Inflammatory macrophage treated with lipopolysaccharide for 1 hour (primary cell): ENCODE measurements around the gene PCDH9.
"Not testable (repeated sequence)": the region's sequence is repeated elsewhere in the genome, so short reads cannot be mapped to it uniquely, and the experiment has no call there.

Experiments
- DNase-seq, 2 donors: peaks; one replicate each; pipeline ENCODE4 v3.0.0-alpha.2; 2020 to 2022

PCDH9 gene

DNA sequence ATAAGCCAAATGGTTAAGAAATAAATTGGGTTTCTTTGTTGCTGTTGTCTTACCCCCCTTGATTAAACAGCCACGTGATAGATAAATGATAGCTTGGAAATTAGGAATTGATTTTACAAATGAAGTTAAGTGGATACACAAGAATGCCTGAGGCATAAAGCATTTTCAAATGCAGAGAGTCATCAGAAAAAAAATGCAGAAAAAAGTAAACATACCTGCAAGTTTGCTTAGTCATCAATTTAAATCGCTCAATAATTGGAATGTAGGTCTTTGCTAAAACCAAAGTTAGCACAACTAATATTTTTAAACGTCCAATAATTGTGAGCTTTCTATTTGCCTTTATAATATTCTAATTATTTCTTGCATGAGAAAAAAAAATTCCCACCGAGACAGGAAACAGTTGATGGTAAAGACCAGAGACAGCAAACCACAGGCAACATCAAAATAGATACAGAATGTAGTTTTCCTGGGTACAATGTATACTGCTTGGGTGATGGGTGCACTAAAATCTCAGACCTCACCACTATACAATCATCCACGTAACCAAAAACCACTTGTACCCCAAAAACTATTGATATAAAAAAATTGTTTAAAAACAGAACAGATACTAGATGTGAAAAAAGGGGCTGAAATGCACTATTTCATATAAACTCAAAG, 924.0 kb downstream of the PCDH9 start:
- DNase-seq, result no peak

DNA sequence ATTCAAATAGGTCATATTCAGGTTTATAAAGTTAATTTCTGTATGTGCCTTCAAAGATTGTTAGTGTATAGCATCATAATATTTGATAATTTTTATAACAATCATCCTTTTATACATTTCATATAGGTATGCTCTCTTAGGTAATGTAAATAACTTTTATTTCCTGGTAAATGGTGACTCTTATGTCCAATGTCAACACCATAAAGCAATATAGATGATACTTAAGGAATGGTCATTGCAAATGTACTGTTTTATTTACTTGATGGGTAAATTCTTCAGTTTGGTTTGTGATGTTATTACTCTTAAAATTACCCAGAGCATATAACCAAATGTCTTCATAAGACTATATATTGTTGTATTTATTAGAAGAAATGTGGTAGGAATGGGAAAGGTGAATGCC, 928.7 kb downstream of the PCDH9 start:
- no peak for DNase-seq

DNA sequence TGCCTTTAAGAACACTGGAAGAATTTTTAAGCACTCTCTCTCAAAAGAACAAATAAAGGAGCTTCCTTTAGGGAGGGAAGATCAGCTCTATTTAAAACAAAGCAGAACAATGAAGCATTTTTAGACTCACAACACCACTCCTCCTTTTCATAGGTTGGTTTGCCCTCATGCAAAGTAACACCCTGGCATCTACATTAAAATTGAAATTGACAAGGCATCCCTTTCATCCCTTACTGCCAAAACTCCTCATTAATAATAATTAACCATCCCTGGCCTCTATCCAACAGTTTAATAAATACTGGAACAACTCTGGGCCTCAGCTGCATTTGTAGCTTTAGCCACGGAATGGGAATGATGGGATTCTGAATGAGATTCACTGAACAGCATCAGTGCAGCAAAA, 929.1 kb downstream of the PCDH9 start:
- DNase-seq, result no peak

DNA sequence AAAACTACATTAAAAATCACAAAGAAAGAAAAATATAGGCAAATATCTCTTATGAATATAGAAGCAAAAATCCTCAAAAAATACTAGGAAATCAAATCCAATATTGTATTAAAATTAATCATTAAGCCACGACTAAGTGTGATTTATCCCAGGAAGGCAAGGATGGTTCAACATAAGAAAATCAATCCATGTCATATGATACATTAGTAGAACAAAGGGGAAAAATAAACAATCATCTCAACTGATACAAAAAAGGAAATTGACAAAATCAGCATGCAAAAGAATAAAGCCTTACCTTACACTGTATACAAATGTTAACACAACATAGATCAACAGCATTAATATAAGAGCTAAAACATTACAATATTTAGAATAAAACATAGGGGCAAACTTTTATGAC, 933.3 kb downstream of the PCDH9 start:
- DNase-seq, result no peak

DNA sequence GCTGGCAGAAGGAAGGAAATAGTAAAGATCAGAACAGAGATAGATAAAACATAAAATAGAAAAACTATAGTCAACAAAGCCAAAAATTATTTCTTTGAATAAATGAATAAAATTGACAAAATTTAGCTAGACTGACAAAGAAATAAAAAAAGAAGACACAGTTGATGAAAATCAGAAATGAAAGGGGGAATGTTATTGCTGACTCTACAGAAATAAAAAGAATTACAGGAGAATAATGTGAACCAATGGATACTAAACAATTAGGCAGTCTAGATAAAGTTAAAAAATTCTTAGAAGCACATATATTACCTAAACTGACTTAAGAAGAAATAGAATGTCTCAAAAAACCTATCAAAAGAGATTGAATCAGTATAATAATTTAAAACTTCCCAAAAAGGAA, 933.8 kb downstream of the PCDH9 start:
- no peak for DNase-seq

DNA sequence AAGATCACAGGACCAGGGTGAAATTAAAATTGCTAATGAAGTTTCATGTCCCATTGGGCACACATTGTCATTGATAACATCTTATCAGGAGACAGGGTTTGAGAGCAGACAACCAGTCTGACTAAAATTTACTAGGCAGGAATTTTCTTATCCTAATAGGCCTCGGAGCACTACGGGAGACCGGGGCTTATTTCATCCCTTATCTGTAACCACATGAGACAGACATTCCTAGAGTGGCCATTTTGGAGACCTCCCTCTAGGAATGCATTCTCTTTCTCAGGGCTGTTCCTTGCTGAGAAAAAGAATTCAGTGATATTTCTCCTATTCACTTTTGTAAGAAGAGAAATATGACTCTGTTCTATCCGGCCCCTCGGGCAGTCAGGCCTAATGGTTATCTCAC, 943.3 kb downstream of the PCDH9 start:
- DNase-seq, result not testable (repeated sequence)

DNA sequence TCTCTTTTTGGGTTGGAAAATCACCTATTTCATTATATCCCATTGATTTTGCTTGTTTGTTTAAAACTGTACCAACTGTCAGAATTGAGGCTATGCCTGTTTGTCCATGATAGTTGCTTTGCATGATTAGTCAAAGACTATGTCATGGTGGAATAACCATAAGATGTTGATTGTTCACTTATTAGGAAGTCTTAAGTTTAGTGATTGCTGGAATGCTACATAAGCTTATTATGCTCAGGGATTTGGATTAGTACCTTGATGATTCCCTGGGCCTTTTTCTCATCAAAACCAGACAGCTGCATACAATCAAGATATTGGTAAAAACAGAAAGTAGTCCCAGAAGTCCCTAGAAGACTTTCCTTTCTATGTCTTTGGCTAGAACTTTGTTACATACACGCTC, 954.7 kb downstream of the PCDH9 start:
- no peak for DNase-seq

DNA sequence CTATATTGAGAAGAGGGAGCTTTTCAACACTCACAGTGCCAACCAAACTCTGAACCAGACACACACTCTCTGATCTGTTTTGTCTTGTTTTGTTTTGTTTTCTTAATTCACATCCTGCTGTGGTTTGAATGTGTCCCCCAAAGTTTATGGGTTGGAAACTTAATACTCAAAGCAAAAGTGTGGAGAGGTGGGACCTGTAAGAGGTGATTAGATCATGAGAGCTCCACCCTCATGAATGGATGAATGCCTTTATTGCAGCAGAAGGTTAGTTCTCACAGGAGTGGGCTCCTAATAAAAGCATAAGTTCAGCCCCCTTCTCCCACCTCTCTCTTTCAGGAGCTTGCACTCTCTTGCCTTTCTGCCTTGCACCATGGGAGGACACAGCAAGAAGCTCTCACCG, 957.1 kb downstream of the PCDH9 start:
- DNase-seq, result no peak

DNA sequence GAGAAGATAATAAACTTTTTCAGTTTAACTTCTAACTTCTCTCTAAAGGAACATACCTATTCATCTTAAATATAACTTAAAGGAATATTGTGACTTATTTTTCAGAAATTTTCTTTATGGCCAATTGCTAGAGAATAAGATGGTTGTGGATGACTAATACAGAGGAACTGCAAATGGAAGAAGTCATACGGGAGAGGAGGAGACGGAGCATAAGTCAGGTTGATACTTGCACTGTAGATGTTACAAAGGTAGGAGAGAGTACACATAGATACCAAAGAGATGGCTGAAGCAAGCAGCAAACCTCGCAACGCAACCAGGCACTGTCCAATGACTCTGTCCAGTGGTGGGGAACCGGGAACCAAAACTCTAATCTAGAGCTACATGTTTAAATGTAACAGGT, 963.4 kb downstream of the PCDH9 start:
- DNase-seq, result no peak

DNA sequence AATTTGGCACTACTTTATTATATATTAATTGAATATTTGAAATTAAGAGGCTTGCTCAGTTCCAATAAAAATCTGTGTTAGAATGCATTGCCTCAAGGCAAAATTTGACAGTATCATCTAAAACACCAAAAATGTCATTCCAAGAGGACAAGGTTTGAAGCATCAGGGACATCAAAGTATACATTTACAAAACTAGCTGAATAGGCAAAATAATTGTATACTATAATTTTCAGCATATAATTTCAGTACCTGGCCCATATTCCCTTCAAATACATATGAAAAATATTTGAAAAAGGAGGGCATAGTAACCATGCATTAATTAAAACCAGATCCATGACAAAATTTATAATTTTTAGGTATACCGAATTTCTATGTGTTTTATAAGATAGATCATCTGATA, 963.8 kb downstream of the PCDH9 start:
- no peak for DNase-seq

DNA sequence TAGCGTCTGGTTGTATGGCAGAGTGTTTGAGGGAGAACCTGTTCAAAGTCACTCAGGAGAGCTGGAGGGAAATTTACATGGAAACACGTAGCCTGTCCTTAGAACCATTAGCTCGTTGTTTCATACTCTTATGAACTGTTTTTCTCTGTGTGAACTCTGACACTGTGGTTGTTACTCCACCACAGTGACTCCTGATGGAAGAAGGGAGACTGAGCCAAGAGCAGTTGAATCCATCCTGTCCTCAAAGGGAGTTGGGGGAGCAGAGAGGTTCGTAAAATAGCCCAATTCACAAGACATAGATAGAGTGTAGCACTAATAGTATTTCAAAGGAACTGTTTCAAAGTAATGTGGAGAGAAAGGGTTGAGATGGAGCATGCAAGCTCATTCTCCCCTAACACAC, 964.8 kb downstream of the PCDH9 start:
- no peak for DNase-seq

DNA sequence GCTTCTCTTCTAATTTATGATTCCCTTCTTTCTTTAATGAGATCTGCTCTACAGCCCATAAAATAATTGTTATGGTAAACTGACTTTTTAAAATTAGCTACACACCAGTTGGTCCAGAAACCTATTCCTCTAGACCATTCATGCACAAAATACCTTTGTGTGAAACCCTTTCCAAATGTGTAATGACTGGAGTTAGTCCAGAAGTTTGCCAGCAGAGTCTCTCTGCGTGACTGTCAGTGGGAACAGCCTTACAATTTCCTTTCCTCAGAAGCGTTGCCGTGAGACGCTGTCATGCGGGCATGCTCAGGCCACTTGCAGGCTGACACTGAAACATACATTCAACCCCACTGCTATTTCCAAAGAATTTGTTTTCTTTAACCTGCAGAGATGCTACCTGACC, 965.2 kb downstream of the PCDH9 start:
- no peak for DNase-seq

DNA sequence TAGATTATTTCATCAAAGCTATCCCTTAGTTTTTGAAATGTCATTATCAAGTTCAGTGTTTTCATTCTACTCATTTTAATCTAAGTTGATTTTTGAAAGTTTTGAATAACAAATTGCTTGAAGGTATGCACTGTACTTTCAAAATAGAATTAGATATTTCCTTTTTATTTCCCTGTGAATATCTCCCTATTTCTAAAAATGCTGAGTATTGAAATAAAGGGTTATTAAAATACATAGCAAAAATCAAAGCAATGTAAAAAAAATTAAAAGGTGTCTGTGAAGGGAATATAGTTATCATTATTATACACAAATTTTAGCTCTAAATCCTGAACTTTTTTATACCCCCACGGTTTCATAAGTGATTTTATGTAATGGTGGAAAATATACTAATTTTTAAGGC, 967.8 kb downstream of the PCDH9 start:
- no peak for DNase-seq

DNA sequence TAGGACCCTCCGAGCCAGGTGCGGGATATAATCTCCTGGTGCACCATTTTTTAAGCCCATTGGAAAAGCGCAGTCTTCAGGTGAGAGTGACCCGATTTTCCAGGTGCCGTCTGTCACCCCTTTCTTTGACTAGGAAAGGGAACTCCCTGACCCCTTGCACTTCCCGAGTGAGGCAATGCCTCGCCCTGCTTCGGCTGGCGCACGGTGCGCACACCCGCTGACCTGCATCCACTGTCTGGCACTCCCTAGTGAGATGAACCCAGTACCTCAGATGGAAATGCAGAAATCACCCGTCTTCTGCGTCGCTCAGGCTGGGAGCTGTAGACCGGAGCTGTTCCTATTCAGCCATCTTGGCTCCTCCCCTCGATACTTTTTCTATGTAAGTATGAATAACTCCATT, 970.7 kb downstream of the PCDH9 start:
- DNase-seq, result not testable (repeated sequence)
